OCI-LY7 (cell line): Measurements from ENCODE around the gene SMARCAL1. TPM values are rescaled to one million over a fixed set of nuclear protein-coding genes. Genes with fewer than 3 reads are reported as not detected.

ENCODE experiments used
- BruUV-seq: library from RNA; stranded (reverse); fragments of 400-500 nt; replicated peaks from 2 replicates; lab custom pipeline; 2021; lab: Mats Ljungman, UMichigan
- CTCF ChIA-PET: fragments of 300-600 bp; sonication (Branson Sonifier 250); formaldehyde crosslinking; loops from one replicate; lab custom pipeline; 2022; ENCODE audit warnings: antibody characterized with exemption; ENCODE audit not compliant: unreplicated experiment; lab: Charles Lee
- POLR2A ChIA-PET: fragments of 300-600 bp; sonication (Branson Sonifier 250); formaldehyde crosslinking; loops from one replicate; lab custom pipeline; 2022; ENCODE audit warnings: antibody characterized with exemption; lab: Charles Lee
- DNase-seq: peaks from one replicate; pipeline ENCODE4 v3.0.0-alpha.2; 2015; ENCODE audit warnings: low spot score
- H2AFZ ChIP-seq: fragments of 200-600 bp; sonication (generic), shearing (Covaris generic); 2 replicates; pipeline ENCODE4 v1.6.1; 2014; ENCODE audit warnings: mild to moderate bottlenecking, antibody characterized with exemption, low read length, moderate library complexity
- H3K27ac ChIP-seq: fragments of 200-600 bp; sonication (generic); 2 replicates; pipeline ENCODE4 v1.5.1; 2014; ENCODE audit warnings: mixed run types, low read depth, mild to moderate bottlenecking, moderate library complexity, low read length, inconsistent platforms; ENCODE audit not compliant: poor library complexity, severe bottlenecking
- H3K36me3 ChIP-seq: fragments of 200-600 bp; sonication (generic); 2 replicates; pipeline ENCODE4 v1.6.1; 2014; ENCODE audit warnings: mild to moderate bottlenecking, antibody characterized with exemption, low read length, moderate library complexity, mixed read lengths; ENCODE audit not compliant: insufficient read depth
- H3K4me1 ChIP-seq: fragments of 200-600 bp; sonication (generic); 2 replicates; pipeline ENCODE4 v1.5.1; 2014; ENCODE audit warnings: mild to moderate bottlenecking, low read length; ENCODE audit not compliant: insufficient read depth, poor library complexity, severe bottlenecking
- H3K4me2 ChIP-seq: fragments of 200-600 bp; sonication (generic); 2 replicates; pipeline ENCODE4 v1.6.1; 2014; ENCODE audit warnings: mild to moderate bottlenecking, low read length
- H3K4me3 ChIP-seq: fragments of 200-600 bp; sonication (generic); 2 replicates; pipeline ENCODE4 v1.5.1; 2014; ENCODE audit warnings: mild to moderate bottlenecking, low read depth, low read length; ENCODE audit not compliant: poor library complexity, severe bottlenecking
- H3K79me2 ChIP-seq: fragments of 200-600 bp; sonication (generic); 2 replicates; pipeline ENCODE4 v1.6.1; 2016; ENCODE audit warnings: low read depth, mild to moderate bottlenecking, low read length, moderate library complexity, mixed read lengths; ENCODE audit not compliant: insufficient read depth
- H3K9me2 ChIP-seq: fragments of 200-600 bp; sonication (generic); 2 replicates; pipeline ENCODE4 v1.6.1; 2016; ENCODE audit warnings: mild to moderate bottlenecking, low read length, mixed read lengths; ENCODE audit not compliant: insufficient read depth
- H3K9me3 ChIP-seq: fragments of 200-600 bp; sonication (generic); 2 replicates; pipeline ENCODE4 v1.6.1; 2014; ENCODE audit warnings: mild to moderate bottlenecking, mixed run types, low read length, mixed read lengths
- H4K20me1 ChIP-seq: fragments of 200-600 bp; sonication (generic); 2 replicates; pipeline ENCODE4 v1.6.1; 2014; ENCODE audit warnings: mild to moderate bottlenecking, antibody characterized with exemption, low read length, moderate library complexity, mixed read lengths; ENCODE audit not compliant: insufficient read depth
- EZH2phosphoT487 ChIP-seq: fragments of 200-600 bp; sonication (generic); IDR thresholded peaks from 2 replicates; pipeline ENCODE4 v1.6.1; 2018; ENCODE audit warnings: low read depth, borderline replicate concordance, mild to moderate bottlenecking, mixed run types, antibody characterized with exemption, low read length, moderate library complexity, mixed read lengths
- intact Hi-C: fragments of 100-400 bp; cut with micrococcal nuclease; formaldehyde crosslinking; loops from one replicate; pipeline ENCODE4 v1.10.0; 2022; ENCODE audit not compliant: unreplicated experiment
- total RNA-seq, 2 experiments: library from RNA; depleted of rRNA in 1 of 2; stranded (reverse); fragments of >200 nt in 1 of 2; shearing (Covaris generic) in 1 of 2; gene quantifications; 2 replicates each; pipeline ENCODE4 v1.2.3, GENCODE V29; 2014 to 2022
- TF ChIP-seq, protein P1 (sequence below): fragments of 200-600 bp; sonication (generic); conservative IDR thresholded peaks from 2 replicates; pipeline ENCODE4 v1.5.1; 2014; ENCODE audit warnings: mild to moderate bottlenecking, antibody characterized with exemption, low read length, moderate library complexity, mixed read lengths

SMARCAL1 gene
- total RNA-seq, 2 experiments from 2014 or later = 12.2 to 26.1 TPM

DNA sequence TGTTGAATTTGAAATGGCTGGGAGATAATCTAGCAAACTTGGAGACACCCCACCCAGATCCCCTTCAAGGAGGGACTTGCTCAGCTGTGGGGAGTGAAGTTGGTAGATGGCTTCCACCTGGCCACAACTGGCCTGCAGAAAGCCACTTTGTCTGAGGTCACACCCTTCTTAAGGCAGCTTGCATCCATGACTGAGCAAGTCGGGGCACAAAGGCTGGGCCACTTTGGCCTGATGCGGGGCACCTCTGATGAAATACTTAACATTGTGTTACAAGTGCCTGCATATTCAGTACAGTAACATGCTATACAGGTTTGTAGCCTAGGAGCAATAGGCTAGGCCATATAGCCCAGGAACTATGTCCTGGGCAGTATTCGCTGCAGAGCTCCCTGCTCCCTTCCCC lies 73.0 kb downstream of the SMARCAL1 start:
- H3K27ac ChIP-seq = no peak overlapping the region
- H3K36me3 ChIP-seq = peaks cover 10% of the 10 kb centered on the region
- H3K4me3 ChIP-seq = no peak overlapping the region
- DNase-seq = no peak
- ChIA-PET CTCF (no interaction called here), POLR2A (interaction anchor here (2.2 kb wide), 1 partner anchor 13 kb away, joined by 7 read pairs; the partner anchor contains the start of gene RPL37A)
- no peak for TF ChIP-seq EZH2phosphoT487
- TF ChIP-seq, protein P1, sequence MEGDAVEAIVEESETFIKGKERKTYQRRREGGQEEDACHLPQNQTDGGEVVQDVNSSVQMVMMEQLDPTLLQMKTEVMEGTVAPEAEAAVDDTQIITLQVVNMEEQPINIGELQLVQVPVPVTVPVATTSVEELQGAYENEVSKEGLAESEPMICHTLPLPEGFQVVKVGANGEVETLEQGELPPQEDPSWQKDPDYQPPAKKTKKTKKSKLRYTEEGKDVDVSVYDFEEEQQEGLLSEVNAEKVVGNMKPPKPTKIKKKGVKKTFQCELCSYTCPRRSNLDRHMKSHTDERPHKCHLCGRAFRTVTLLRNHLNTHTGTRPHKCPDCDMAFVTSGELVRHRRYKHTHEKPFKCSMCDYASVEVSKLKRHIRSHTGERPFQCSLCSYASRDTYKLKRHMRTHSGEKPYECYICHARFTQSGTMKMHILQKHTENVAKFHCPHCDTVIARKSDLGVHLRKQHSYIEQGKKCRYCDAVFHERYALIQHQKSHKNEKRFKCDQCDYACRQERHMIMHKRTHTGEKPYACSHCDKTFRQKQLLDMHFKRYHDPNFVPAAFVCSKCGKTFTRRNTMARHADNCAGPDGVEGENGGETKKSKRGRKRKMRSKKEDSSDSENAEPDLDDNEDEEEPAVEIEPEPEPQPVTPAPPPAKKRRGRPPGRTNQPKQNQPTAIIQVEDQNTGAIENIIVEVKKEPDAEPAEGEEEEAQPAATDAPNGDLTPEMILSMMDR = no peak
- H2AFZ ChIP-seq = no peak overlapping the region
- no peak overlapping the region for H3K4me2 ChIP-seq
- no peaks in the 10 kb centered on the region for H3K79me2 ChIP-seq
- H3K4me1 ChIP-seq = no peaks in the 10 kb centered on the region
- no TSS peak for BruUV-seq
- no peaks in the 10 kb centered on the region for H4K20me1 ChIP-seq
- intact Hi-C loops = no loop called here
- no peaks in the 10 kb centered on the region for H3K9me2 ChIP-seq
- H3K9me3 ChIP-seq = no peaks in the 10 kb centered on the region

GRCh38 chr2:216485745-216486144 lies 73.5 kb downstream of the SMARCAL1 start:
- ChIA-PET CTCF (no interaction called here), POLR2A (interaction anchor here (2.2 kb wide), 1 partner anchor 12 kb away, joined by 7 read pairs; the partner anchor contains the start of gene RPL37A)
- Histone ChIP-seq H4K20me1 (no peaks in the 10 kb centered on the region), H3K9me3 (no peaks in the 10 kb centered on the region), H2AFZ (no peak overlapping the region), H3K9me2 (no peaks in the 10 kb centered on the region), H3K4me2 (no peak overlapping the region), H3K4me1 (no peaks in the 10 kb centered on the region), H3K27ac (no peak overlapping the region), H3K36me3 (peaks cover 10% of the 10 kb centered on the region), H3K79me2 (no peaks in the 10 kb centered on the region), H3K4me3 (no peak overlapping the region)
- no peak for DNase-seq
- no peak for TF ChIP-seq EZH2phosphoT487
- TF ChIP-seq, protein P1 = no peak
- intact Hi-C loops = no loop called here
- no TSS peak for BruUV-seq

GRCh38 chr2:216486271-216486670 lies 74.0 kb downstream of the SMARCAL1 start:
- no peak overlapping the region for H3K4me2 ChIP-seq
- DNase-seq = no peak
- H3K9me3 ChIP-seq = no peaks in the 10 kb centered on the region
- H3K27ac ChIP-seq = no peak overlapping the region
- BruUV-seq = no TSS peak
- H3K9me2 ChIP-seq = no peaks in the 10 kb centered on the region
- H3K4me3 ChIP-seq = no peak overlapping the region
- ChIA-PET POLR2A (interaction anchor here (2.2 kb wide), 1 partner anchor 12 kb away, joined by 7 read pairs; the partner anchor contains the start of gene RPL37A), CTCF (no interaction called here)
- no peak overlapping the region for H2AFZ ChIP-seq
- no peaks in the 10 kb centered on the region for H4K20me1 ChIP-seq
- no peak for TF ChIP-seq EZH2phosphoT487
- TF ChIP-seq, protein P1 = no peak
- H3K36me3 ChIP-seq = peaks cover 10% of the 10 kb centered on the region
- intact Hi-C loops = no loop called here
- no peaks in the 10 kb centered on the region for H3K79me2 ChIP-seq
- H3K4me1 ChIP-seq = no peaks in the 10 kb centered on the region
